Measurements from ENCODE around the gene ACBD3.
A peak's percentile ranks its signal among the peaks of the same experiment; 100 is the strongest.
"Not testable (repeated sequence)": the region's sequence is repeated elsewhere in the genome, so short reads cannot be mapped to it uniquely, and the experiment has no call there.

Gene ACBD3

GRCh38 chr1:226203240-226203639 is 16.7 kb upstream of the ACBD3 start:
- no peak overlapping the region for H3K4me3 ChIP-seq (ENCODE audit: low read depth, low read length)
- TF ChIP-seq CTCF (IDR thresholded peaks at IDR 0.05; ENCODE audit: low read depth, low read length, missing control alignments), result no peak
- no peak for DNase-seq (ENCODE audit: low read depth)

GRCh38 chr1:226202666-226203065 is 16.1 kb upstream of the ACBD3 start:
- not testable (repeated sequence) for DNase-seq (ENCODE audit: low read depth); H3K4me3 ChIP-seq (ENCODE audit: low read depth, low read length)

DNA sequence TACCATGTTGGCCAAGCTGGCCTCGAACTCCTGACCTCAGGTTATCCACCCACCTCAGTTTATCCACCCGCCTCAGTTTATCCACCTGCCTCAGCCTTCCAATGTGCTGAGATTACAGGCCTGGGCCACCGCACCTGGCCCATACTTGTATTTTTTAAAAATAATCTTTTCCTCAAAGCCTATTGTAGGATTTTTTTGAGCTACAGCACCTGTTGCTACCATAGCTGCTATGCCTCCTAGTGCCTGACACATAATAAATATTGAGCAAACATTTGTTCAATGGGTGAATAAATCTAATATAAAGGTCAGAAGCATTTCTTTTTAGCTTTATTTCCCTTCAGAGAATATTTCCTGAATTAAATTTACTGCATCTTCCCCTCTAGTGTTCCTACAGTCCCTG is 15.7 kb upstream of the ACBD3 start:
- TF ChIP-seq CTCF (IDR thresholded peaks at IDR 0.05; ENCODE audit: low read depth, low read length, missing control alignments), result no peak

DNA sequence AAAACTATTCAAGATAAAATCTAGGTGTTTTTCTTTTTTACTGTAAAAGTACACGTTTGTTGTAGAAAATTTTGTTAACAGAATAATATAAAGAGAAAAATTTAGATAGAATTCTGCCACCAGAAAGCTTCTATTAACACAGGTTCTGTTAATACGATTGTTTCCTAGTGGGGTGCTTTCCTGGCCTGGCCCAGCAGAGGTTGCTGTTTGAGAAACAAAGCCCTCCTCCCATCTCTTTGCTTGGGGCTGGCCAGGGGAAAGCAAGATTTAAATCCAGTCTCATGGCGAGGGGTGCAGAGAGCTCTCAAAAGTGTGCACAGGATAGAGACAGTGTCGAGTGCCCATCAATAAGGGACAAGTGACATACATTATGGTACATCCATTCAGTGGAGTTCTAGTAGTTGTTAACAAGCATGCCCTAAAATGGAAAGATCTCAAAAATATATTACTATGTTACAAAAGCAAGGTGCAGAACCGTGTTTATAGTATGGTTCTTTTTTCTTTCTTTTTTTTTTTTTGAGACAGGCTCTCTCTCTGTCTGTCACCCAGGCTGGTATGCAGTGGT is 14.6 kb upstream of the ACBD3 start:
- H3K4me3 ChIP-seq (ENCODE audit: low read depth, low read length), result no peak overlapping the region
- DNase-seq (ENCODE audit: low read depth), result no peak
- TF ChIP-seq CTCF (IDR thresholded peaks at IDR 0.05; ENCODE audit: low read depth, low read length, missing control alignments), result peak; percentile 61

More for the DNA sequence above, 15.7 kb upstream of the ACBD3 start:
- no peak overlapping the region for H3K4me3 ChIP-seq (ENCODE audit: low read depth, low read length)
- no peak for DNase-seq (ENCODE audit: low read depth)

- TF ChIP-seq CTCF (IDR thresholded peaks at IDR 0.05; ENCODE audit: low read depth, low read length, missing control alignments), result no peak
Observed at GRCh38 chr1:226199971-226200370, 13.4 kb upstream of the ACBD3 start.

GRCh38 chr1:226195144-226195543 is 8.6 kb upstream of the ACBD3 start:
- no peak for TF ChIP-seq CTCF (IDR thresholded peaks at IDR 0.05; ENCODE audit: low read depth, low read length, missing control alignments)
- no peak for DNase-seq (ENCODE audit: low read depth)
- H3K4me3 ChIP-seq (ENCODE audit: low read depth, low read length), result no peak overlapping the region

More at GRCh38 chr1:226199971-226200370, 13.4 kb upstream of the ACBD3 start:
- DNase-seq (ENCODE audit: low read depth), result no peak
- H3K4me3 ChIP-seq (ENCODE audit: low read depth, low read length), result no peak overlapping the region

DNA sequence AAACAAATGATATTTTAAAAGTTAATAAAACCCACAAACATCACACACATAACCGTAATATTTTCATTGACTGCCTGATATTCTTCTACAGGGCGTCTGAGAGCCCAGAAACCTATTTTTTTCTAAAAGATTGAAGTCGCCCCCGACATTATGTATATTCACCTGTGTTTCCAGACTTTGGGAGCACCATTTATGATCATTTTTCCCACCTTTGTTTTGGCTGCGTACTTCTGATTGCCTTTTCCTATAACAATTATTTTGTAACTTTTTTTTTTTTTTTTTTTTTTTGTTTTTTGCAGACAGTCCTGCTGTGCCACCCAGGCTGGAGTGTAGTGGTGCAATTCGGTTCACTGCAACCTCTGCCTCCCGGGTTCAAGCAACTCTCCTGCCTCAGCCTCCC is 839 bp upstream of the ACBD3 start:
- DNase-seq (ENCODE audit: low read depth), result no peak
- no peak for TF ChIP-seq CTCF (IDR thresholded peaks at IDR 0.05; ENCODE audit: low read depth, low read length, missing control alignments)
- peak overlapping the region; percentile 93; the same call in 1 of the 2 replicates for H3K4me3 ChIP-seq (ENCODE audit: low read depth, low read length)
